ENCODE results near the gene SLC25A25.
"Not testable (repeated sequence)": the region's sequence is repeated elsewhere in the genome, so short reads cannot be mapped to it uniquely, and the experiment has no call there.

The SLC25A25 gene

GRCh38 chr9:128107468-128108268 is 39.6 kb downstream of the SLC25A25 start:
- in situ Hi-C loops (cut with HindIII; ENCODE audit: low sequenced_read_pairs): no loop called here

GRCh38 chr9:128108269-128109049 is 40.4 kb downstream of the SLC25A25 start:
- in situ Hi-C loops (cut with HindIII; ENCODE audit: low sequenced_read_pairs): no loop called here

- in situ Hi-C loops (cut with HindIII; ENCODE audit: low sequenced_read_pairs): no loop called here
These were observed 41.1 kb downstream of the SLC25A25 start for GRCh38 chr9:128109050-128109709.

- in situ Hi-C loops (cut with HindIII; ENCODE audit: low sequenced_read_pairs): not testable (repeated sequence)
These were observed 43.7 kb downstream of the SLC25A25 start for GRCh38 chr9:128111726-128112125.

- in situ Hi-C loops (cut with HindIII; ENCODE audit: low sequenced_read_pairs): no loop called here
These were observed 45.7 kb downstream of the SLC25A25 start for GRCh38 chr9:128113526-128114325.

GRCh38 chr9:128114326-128115186 is 46.5 kb downstream of the SLC25A25 start:
- in situ Hi-C loops (cut with HindIII; ENCODE audit: low sequenced_read_pairs): no loop called here

- in situ Hi-C loops (cut with HindIII; ENCODE audit: low sequenced_read_pairs): no loop called here
These were observed 47.4 kb downstream of the SLC25A25 start for GRCh38 chr9:128115187-128116103.

- in situ Hi-C loops (cut with HindIII; ENCODE audit: low sequenced_read_pairs): no loop called here
These were observed 48.4 kb downstream of the SLC25A25 start for GRCh38 chr9:128116104-128117083.

GRCh38 chr9:128117613-128118471 is 49.8 kb downstream of the SLC25A25 start:
- in situ Hi-C loops (cut with HindIII; ENCODE audit: low sequenced_read_pairs): no loop called here

GRCh38 chr9:128118472-128118857 is 50.4 kb downstream of the SLC25A25 start:
- in situ Hi-C loops (cut with HindIII; ENCODE audit: low sequenced_read_pairs): no loop called here

- in situ Hi-C loops (cut with HindIII; ENCODE audit: low sequenced_read_pairs): no loop called here
These were observed 51.1 kb downstream of the SLC25A25 start for GRCh38 chr9:128118971-128119665.

GRCh38 chr9:128120061-128120740 is 52.2 kb downstream of the SLC25A25 start:
- in situ Hi-C loops (cut with HindIII; ENCODE audit: low sequenced_read_pairs): no loop called here

GRCh38 chr9:128120741-128121465 is 52.9 kb downstream of the SLC25A25 start:
- in situ Hi-C loops (cut with HindIII; ENCODE audit: low sequenced_read_pairs): no loop called here

GRCh38 chr9:128121466-128121810 is 53.4 kb downstream of the SLC25A25 start:
- in situ Hi-C loops (cut with HindIII; ENCODE audit: low sequenced_read_pairs): no loop called here
